Omental fat pad (tissue), 4 donors: Measurements from ENCODE around the gene CGB3. TPM values are rescaled to one million over a fixed set of nuclear protein-coding genes. Genes with fewer than 3 reads are reported as not detected.
A peak's percentile ranks its signal among the peaks of the same experiment; 100 is the strongest.

Experiments used
- ATAC-seq: fragments of 150-250 bp; one replicate; pipeline ENCODE4 v1.9.1; 2016; ENCODE audit warnings: mild to moderate bottlenecking, moderate library complexity; ENCODE audit not compliant: low FRiP score
- DNase-seq: peaks from one replicate; pipeline ENCODE4 v3.0.0-alpha.2; 2019; ENCODE audit warnings: low spot score
- CTCF ChIP-seq, 3 donors: fragments of 450-650 bp; IDR thresholded peaks; one replicate each; pipeline ENCODE4 v1.5.1; 2016 to 2017; ENCODE audit warnings: antibody characterized with exemption in 3 of 3, mild to moderate bottlenecking in 3 of 3, moderate library complexity in 2 of 3
- total RNA-seq, 4 donors: library from RNA; depleted of rRNA; stranded (reverse); fragments of >200 nt; gene quantifications; one replicate each; pipeline ENCODE4 v1.1.0, GENCODE V29; 2016

Gene CGB3
- total RNA-seq, 4 donors from 2014 or later: not detected

GRCh38 chr19:49009828-49010227 lies 14.3 kb downstream of the CGB3 start:
- ATAC-seq (no peak), DNase-seq (no peak)
- TF ChIP-seq CTCF (IDR thresholded peaks at IDR 0.05): no peak

GRCh38 chr19:49006905-49007304 lies 17.2 kb downstream of the CGB3 start:
- ATAC-seq (peak; percentile 6), DNase-seq (no peak)
- no peak for TF ChIP-seq CTCF (IDR thresholded peaks at IDR 0.05)

GRCh38 chr19:49004964-49005614 lies 19.0 kb downstream of the CGB3 start:
- no peak for TF ChIP-seq CTCF (IDR thresholded peaks at IDR 0.05)
- DNase-seq (no peak), ATAC-seq (no peak)

- ATAC-seq: no peak
- no peak for DNase-seq
- TF ChIP-seq CTCF (IDR thresholded peaks at IDR 0.05): no peak
These were observed 20.0 kb downstream of the CGB3 start for GRCh38 chr19:49004133-49004532.

- ATAC-seq: no peak
- TF ChIP-seq CTCF (IDR thresholded peaks at IDR 0.05): no peak
- no peak for DNase-seq
These were observed 24.4 kb downstream of the CGB3 start for GRCh38 chr19:48999481-49000325.

GRCh38 chr19:48997972-48998371 lies 26.2 kb downstream of the CGB3 start:
- DNase-seq (no peak), ATAC-seq (no peak)
- no peak for TF ChIP-seq CTCF (IDR thresholded peaks at IDR 0.05)

GRCh38 chr19:48994035-48994386 lies 30.1 kb downstream of the CGB3 start:
- DNase-seq (no peak), ATAC-seq (no peak)
- no peak for TF ChIP-seq CTCF (IDR thresholded peaks at IDR 0.05)
